B cell (primary cell): ENCODE results near the gene NIT2. TPM values are rescaled to one million over a fixed set of nuclear protein-coding genes. Genes with fewer than 3 reads are reported as not detected.

Experiments used
- ATAC-seq: fragments of 200-7000 bp; cut with Tn5 transposase; one replicate; pipeline ENCODE4 v1.10.0; 2021; ENCODE audit warnings: low read depth, mild to moderate bottlenecking, moderate number of reproducible peaks, moderate library complexity
- CTCF ChIA-PET: fragments of 350-600 bp; sonication (Branson Sonifier 250); formaldehyde crosslinking; loops from one replicate; lab custom pipeline; 2021; ENCODE audit warnings: antibody characterized with exemption, inconsistent platforms; lab: Charles Lee
- POLR2A ChIA-PET: fragments of 350-600 bp; sonication (Branson Sonifier 250); formaldehyde crosslinking; loops from one replicate; lab custom pipeline; 2021; ENCODE audit warnings: antibody characterized with exemption; lab: Charles Lee
- DNase-seq: peaks from one replicate; pipeline ENCODE4 v3.0.0; 2013
- H2AFZ ChIP-seq: 2 replicates; pipeline ENCODE4 v1.6.1; 2012; ENCODE audit warnings: mild to moderate bottlenecking, low read depth, low read length; ENCODE audit not compliant: insufficient read depth, poor library complexity, severe bottlenecking
- H3K27ac ChIP-seq, 2 donors: 1 replicate in 1 of 2; 2 replicates in 1 of 2; pipeline ENCODE4 v1.5.1; 2012 to 2013; ENCODE audit warnings: low read length in 2 of 2, mild to moderate bottlenecking in 2 of 2, moderate library complexity in 1 of 2
- H3K27me3 ChIP-seq, 4 experiments: fragments of 200-600 bp in 1 of 4; sonication (generic) in 1 of 4; replicated peaks in 1 of 4; 1 replicate in 2 of 4; 2 replicates in 2 of 4; pipeline versions ENCODE4 v1.6.1 to v1.7.0; 2013 to 2016; ENCODE audit warnings: low read length in 3 of 4, mild to moderate bottlenecking in 2 of 4, mixed read lengths in 1 of 4, moderate library complexity in 1 of 4; ENCODE audit not compliant: insufficient read depth in 4 of 4, control insufficient read depth in 3 of 4; ENCODE audit errors: control extremely low read depth in 1 of 4
- H3K36me3 ChIP-seq, 2 experiments: replicated peaks in 1 of 2; 1 replicate in 1 of 2; 2 replicates in 1 of 2; pipeline versions ENCODE4 v1.6.1 to v1.7.1; 2013; ENCODE audit warnings: low read length in 1 of 2; ENCODE audit not compliant: insufficient read depth in 2 of 2, control insufficient read depth in 1 of 2; ENCODE audit errors: control extremely low read depth in 1 of 2, extremely low read depth in 1 of 2
- H3K4me1 ChIP-seq, 2 donors: fragments of 200-600 bp in 1 of 2; sonication (generic) in 1 of 2; 1 replicate in 1 of 2; 2 replicates in 1 of 2; pipeline versions ENCODE4 v1.5.1 to v1.6.1; 2013 to 2017; ENCODE audit warnings: low read length in 2 of 2; ENCODE audit not compliant: control insufficient read depth in 2 of 2, insufficient read depth in 2 of 2
- H3K4me2 ChIP-seq: replicated peaks from 2 replicates; pipeline ENCODE3; 2012; ENCODE audit warnings: mild to moderate bottlenecking, low read depth, low read length; ENCODE audit not compliant: poor library complexity, severe bottlenecking
- H3K4me3 ChIP-seq, 5 experiments: fragments of 200-600 bp in 1 of 5; sonication (generic) in 1 of 5; 1 replicate in 3 of 5; 2 replicates in 2 of 5; pipeline versions ENCODE4 v1.5.1 to v1.7.0; 2011 to 2016; ENCODE audit warnings: low read length in 4 of 5, mild to moderate bottlenecking in 4 of 5, low read depth in 2 of 5, control low read depth in 1 of 5, moderate library complexity in 1 of 5; ENCODE audit not compliant: insufficient read depth in 1 of 5; ENCODE audit errors: control extremely low read depth in 1 of 5, extremely low read depth in 1 of 5
- H3K79me2 ChIP-seq: fragments of 200-600 bp; sonication (generic); one replicate; pipeline ENCODE4 v1.6.0; 2016; ENCODE audit warnings: low read length; ENCODE audit not compliant: control insufficient read depth, insufficient read depth
- H3K9ac ChIP-seq: fragments of 200-600 bp; sonication (generic); 2 replicates; pipeline ENCODE4 v1.6.1; 2017; ENCODE audit warnings: mild to moderate bottlenecking, low read length, moderate library complexity
- H3K9me3 ChIP-seq, 3 donors: one replicate each; pipeline versions ENCODE4 v1.6.1 to v1.7.1; 2013; ENCODE audit warnings: low read length in 2 of 3; ENCODE audit not compliant: control insufficient read depth in 2 of 3, insufficient read depth in 1 of 3; ENCODE audit errors: control extremely low read depth in 1 of 3
- H4K20me1 ChIP-seq: 2 replicates; pipeline ENCODE4 v1.6.0; 2012; ENCODE audit warnings: mild to moderate bottlenecking, low read length; ENCODE audit not compliant: insufficient read depth, control insufficient read depth, poor library complexity, severe bottlenecking
- H3K27ac Mint-ChIP-seq: one replicate; pipeline ENCODE4 v1.8.0; 2021; ENCODE audit warnings: mixed read lengths
- H3K27me3 Mint-ChIP-seq: one replicate; pipeline ENCODE4 v1.8.0; 2021; ENCODE audit warnings: mixed read lengths
- H3K4me1 Mint-ChIP-seq: one replicate; pipeline ENCODE4 v1.8.0; 2021; ENCODE audit warnings: mixed read lengths
- H3K4me3 Mint-ChIP-seq: one replicate; pipeline ENCODE4 v1.8.0; 2021; ENCODE audit warnings: mixed read lengths
- H3K9me3 Mint-ChIP-seq: one replicate; pipeline ENCODE4 v1.8.0; 2022; ENCODE audit warnings: mixed read lengths; ENCODE audit not compliant: insufficient read depth
- EZH2 ChIP-seq: IDR thresholded peaks from 2 replicates; pipeline ENCODE4 v1.6.1; 2012; ENCODE audit warnings: borderline replicate concordance, low read depth, mild to moderate bottlenecking, moderate library complexity, low read length; ENCODE audit not compliant: insufficient read depth, poor library complexity, severe bottlenecking
- WGBS: methylation state at CpG from one replicate; pipeline ENCODE4 v1.1.5; 2013; ENCODE audit warnings: missing lambda C conversion rate; ENCODE audit not compliant: insufficient coverage; 5-methylcytosine and 5-hydroxymethylcytosine counted together
- intact Hi-C: fragments of 100-400 bp; cut with micrococcal nuclease; formaldehyde crosslinking; loops from one replicate; pipeline ENCODE4 v1.10.0; 2022
- polyA plus RNA-seq: library from polyadenylated mRNA; depleted of rRNA; stranded (reverse); fragments of >200 nt; gene quantifications from 2 replicates; pipeline ENCODE4 v1.2.3, GENCODE V29; 2012
- total RNA-seq, 2 donors: library from RNA; stranded (reverse); fragments of 120-200 nt in 1 of 2; gene quantifications; 1 replicate in 1 of 2; 2 replicates in 1 of 2; pipeline versions ENCODE4 v1.2.3 to v1.2.4, GENCODE V29; 2013 to 2022
- TF ChIP-seq, protein P1 (sequence below): fragments of 200-600 bp; IDR thresholded peaks from one replicate; pipeline ENCODE4 v1.8.0; 2022; ENCODE audit warnings: antibody characterized with exemption, mild to moderate bottlenecking

NIT2 gene
- total and polyA plus RNA-seq, 2 donors (not counting 1 experiment from before 2014, with no cell fraction given): 32.4 to 36.5 TPM

DNA sequence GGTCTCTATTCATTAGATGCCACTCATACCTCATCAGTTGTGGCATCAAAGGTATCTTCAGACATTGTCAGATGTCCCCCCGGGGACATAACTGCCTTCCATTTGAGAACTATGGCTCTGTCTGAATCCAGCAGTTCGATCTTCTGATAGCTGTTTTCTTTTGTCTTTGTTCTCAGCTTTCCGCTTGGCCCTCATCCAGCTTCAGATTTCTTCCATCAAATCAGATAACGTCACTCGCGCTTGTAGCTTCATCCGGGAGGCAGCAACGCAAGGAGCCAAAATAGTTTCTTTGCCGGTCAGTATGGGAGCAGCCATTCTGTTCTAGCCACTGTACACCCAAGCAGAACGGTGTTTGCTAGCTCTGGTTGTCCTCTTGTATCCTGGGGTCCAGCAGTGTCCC lies 4.4 kb downstream of the NIT2 start:
- POLR2A ChIA-PET: no interaction called here

DNA sequence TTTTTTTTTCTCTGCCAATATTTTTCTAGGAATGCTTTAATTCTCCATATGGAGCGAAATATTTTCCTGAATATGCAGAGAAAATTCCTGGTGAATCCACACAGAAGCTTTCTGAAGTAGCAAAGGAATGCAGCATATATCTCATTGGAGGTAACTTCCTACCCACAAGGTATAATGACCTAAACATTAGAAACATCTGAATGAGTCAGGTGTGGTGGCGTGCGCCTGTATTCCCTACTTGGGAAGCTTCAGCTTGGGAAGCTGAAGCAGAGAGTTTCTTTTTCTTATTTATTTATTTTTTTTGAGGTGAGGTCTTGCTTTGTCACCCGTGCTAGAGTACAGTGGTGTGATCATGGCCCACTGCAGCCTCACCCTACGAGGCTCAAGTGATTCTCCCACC lies 5.2 kb downstream of the NIT2 start:
- H3K4me2 ChIP-seq: no peak overlapping the region
- H2AFZ ChIP-seq: no peak overlapping the region

More for the DNA sequence above, 4.4 kb downstream of the NIT2 start:
- no peak overlapping the region for H3K4me3 ChIP-seq
- WGBS: 97% methylated on average over 10 of the region's 10 CpGs
- H3K4me1 ChIP-seq: peaks cover 4 to 14% of the 10 kb centered on the region in 2 donors
- no peak overlapping the region for H3K27ac ChIP-seq
- Mint-ChIP-seq H3K27me3 (no peaks in the 10 kb centered on the region), H3K27ac (no peak overlapping the region), H3K4me1 (peaks cover 20% of the 10 kb centered on the region), H3K9me3 (no peaks in the 10 kb centered on the region), H3K4me3 (no peak overlapping the region)
- no peak overlapping the region for H2AFZ ChIP-seq
- H4K20me1 ChIP-seq: no peaks in the 10 kb centered on the region
- CTCF ChIA-PET: interaction anchor here (0.9 to 1.6 kb wide), 3 partner anchors 22 to 496 kb away, joined by 3 to 6 read pairs (median 3); no protein-coding TSS in a partner anchor
- no peak overlapping the region for H3K9ac ChIP-seq
- H3K27me3 ChIP-seq: no peaks in the 10 kb centered on the region
- TF ChIP-seq EZH2: no peak
- TF ChIP-seq, protein P1, sequence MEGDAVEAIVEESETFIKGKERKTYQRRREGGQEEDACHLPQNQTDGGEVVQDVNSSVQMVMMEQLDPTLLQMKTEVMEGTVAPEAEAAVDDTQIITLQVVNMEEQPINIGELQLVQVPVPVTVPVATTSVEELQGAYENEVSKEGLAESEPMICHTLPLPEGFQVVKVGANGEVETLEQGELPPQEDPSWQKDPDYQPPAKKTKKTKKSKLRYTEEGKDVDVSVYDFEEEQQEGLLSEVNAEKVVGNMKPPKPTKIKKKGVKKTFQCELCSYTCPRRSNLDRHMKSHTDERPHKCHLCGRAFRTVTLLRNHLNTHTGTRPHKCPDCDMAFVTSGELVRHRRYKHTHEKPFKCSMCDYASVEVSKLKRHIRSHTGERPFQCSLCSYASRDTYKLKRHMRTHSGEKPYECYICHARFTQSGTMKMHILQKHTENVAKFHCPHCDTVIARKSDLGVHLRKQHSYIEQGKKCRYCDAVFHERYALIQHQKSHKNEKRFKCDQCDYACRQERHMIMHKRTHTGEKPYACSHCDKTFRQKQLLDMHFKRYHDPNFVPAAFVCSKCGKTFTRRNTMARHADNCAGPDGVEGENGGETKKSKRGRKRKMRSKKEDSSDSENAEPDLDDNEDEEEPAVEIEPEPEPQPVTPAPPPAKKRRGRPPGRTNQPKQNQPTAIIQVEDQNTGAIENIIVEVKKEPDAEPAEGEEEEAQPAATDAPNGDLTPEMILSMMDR: no peak
- H3K36me3 ChIP-seq: peaks cover 3 to 20% of the 10 kb centered on the region in 2 experiments
- DNase-seq (no peak), ATAC-seq (no peak)
- no peaks in the 10 kb centered on the region for H3K9me3 ChIP-seq
- peaks cover 5% of the 10 kb centered on the region for H3K79me2 ChIP-seq
- intact Hi-C loops: no loop called here
- no peak overlapping the region for H3K4me2 ChIP-seq

More for the DNA sequence above, 5.2 kb downstream of the NIT2 start:
- Histone ChIP-seq H3K9ac (no peak overlapping the region), H3K4me3 (no peak overlapping the region), H3K27me3 (no peaks in the 10 kb centered on the region), H4K20me1 (no peaks in the 10 kb centered on the region), H3K27ac (no peak overlapping the region), H3K4me1 (peaks cover 0 to 9% of the 10 kb centered on the region in 2 donors), H3K36me3 (peaks cover 7 to 23% of the 10 kb centered on the region in 2 experiments), H3K9me3 (no peaks in the 10 kb centered on the region), H3K79me2 (no peaks in the 10 kb centered on the region)
- DNase-seq: no peak
- Mint-ChIP-seq H3K4me1 (peaks cover 14% of the 10 kb centered on the region), H3K27ac (no peak overlapping the region), H3K9me3 (no peaks in the 10 kb centered on the region), H3K27me3 (no peaks in the 10 kb centered on the region), H3K4me3 (no peak overlapping the region)
- intact Hi-C loops: no loop called here
- ChIA-PET CTCF (interaction anchor here (0.7 to 1.6 kb wide), 3 partner anchors 24 to 496 kb away, joined by 3 read pairs; no protein-coding TSS in a partner anchor), POLR2A (no interaction called here)
- ATAC-seq: no peak
- TF ChIP-seq EZH2: no peak
- TF ChIP-seq, protein P1: no peak
- WGBS: 86% methylated on average over 1 of the region's 5 CpGs
